Testis (tissue), 3 donors: ENCODE results near the gene DLX4. TPM values are rescaled to one million over a fixed set of nuclear protein-coding genes. Genes with fewer than 3 reads are reported as not detected.
A peak's percentile ranks its signal among the peaks of the same experiment; 100 is the strongest.

ENCODE experiments used
- DNase-seq: peaks from one replicate; pipeline ENCODE4 v3.0.0-alpha.2; 2019
- H3K27ac ChIP-seq, 2 donors: fragments of 200-600 bp; sonication (generic); one replicate each; pipeline ENCODE4 v1.5.1; 2019
- H3K27me3 ChIP-seq: fragments of 200-600 bp; sonication (generic); one replicate; pipeline ENCODE4 v1.5.1; 2019
- H3K36me3 ChIP-seq: fragments of 200-600 bp; sonication (generic); one replicate; pipeline ENCODE4 v1.5.1; 2017; ENCODE audit warnings: low read depth; ENCODE audit errors: missing control alignments
- H3K4me1 ChIP-seq: fragments of 200-600 bp; sonication (generic); one replicate; pipeline ENCODE4 v1.5.1; 2019
- H3K4me3 ChIP-seq, 2 donors: fragments of 200-600 bp; sonication (generic); one replicate each; pipeline ENCODE4 v1.5.1; 2017 to 2019
- H3K9me3 ChIP-seq: fragments of 200-600 bp; sonication (generic); one replicate; pipeline ENCODE4 v1.5.1; 2017
- POLR2A ChIP-seq: fragments of 450-650 bp; IDR thresholded peaks from one replicate; pipeline ENCODE4 v1.6.1; 2017; ENCODE audit warnings: antibody characterized with exemption, mild to moderate bottlenecking, moderate library complexity
- WGBS, 2 donors: methylation state at CpG; one replicate each; pipeline ENCODE4 v1.1.5; 2018; 5-methylcytosine and 5-hydroxymethylcytosine counted together
- intact Hi-C: fragments of 100-400 bp; cut with DNase I; formaldehyde crosslinking; loops from one replicate; pipeline ENCODE4 v1.15.1; 2023; ENCODE audit warnings: low total_unique reads
- polyA plus RNA-seq: library from polyadenylated mRNA; stranded (reverse); fragments of 350-450 nt; fragmentation: Illumina TruSeq; extraction: RNeasy Lipid Tissue Mini Kit (QIAGEN cat#74804); gene quantifications from one replicate; pipeline ENCODE4 v1.2.3, GENCODE V29; 2014; ENCODE audit warnings: low read depth, low replicate concordance; ENCODE audit not compliant: insufficient read depth
- total RNA-seq, 2 donors: library from RNA; depleted of rRNA; stranded (reverse); fragments of >200 nt; gene quantifications; one replicate each; pipeline ENCODE4 v1.2.3, GENCODE V29; 2016
- TF ChIP-seq, protein P1 (sequence below), 3 experiments: fragments of 450-650 bp in 2 of 3; fragments of 200-600 bp in 1 of 3; sonication (generic) in 1 of 3; IDR thresholded peaks; one replicate each; pipeline ENCODE4 v1.5.1; 2016 to 2019; ENCODE audit warnings: antibody characterized with exemption in 3 of 3, mild to moderate bottlenecking in 2 of 3, moderate library complexity in 1 of 3

Gene DLX4
- total and polyA plus RNA-seq, 3 donors from 2014 or later: 0.30 to 1.2 (median 0.37) TPM

DNA sequence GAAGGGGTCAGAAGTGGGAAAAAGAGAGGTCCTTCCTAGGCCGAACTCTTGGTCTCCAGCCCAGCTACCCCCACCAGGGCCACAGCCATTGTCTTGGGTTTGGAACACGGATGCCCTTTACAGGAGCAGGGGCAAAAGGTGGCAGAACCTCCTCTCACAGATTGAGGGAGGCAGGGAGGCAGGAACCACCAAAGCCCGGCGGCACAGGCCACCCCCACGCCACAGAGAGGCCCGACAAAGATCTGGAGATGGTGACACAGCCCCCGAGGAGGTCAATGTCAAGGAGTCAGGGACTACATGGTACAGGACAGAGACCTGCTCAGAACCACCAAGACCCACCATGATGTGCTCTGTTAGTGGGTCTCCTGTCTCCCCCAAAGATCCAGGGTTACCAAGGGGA, 44.4 kb upstream of the DLX4 start:
- no peak overlapping the region for H3K27ac ChIP-seq
- intact Hi-C loops: no loop called here
- DNase-seq: no peak
- no peaks in the 10 kb centered on the region for H3K4me1 ChIP-seq
- H3K27me3 ChIP-seq: no peaks in the 10 kb centered on the region
- no peaks in the 10 kb centered on the region for H3K36me3 ChIP-seq
- TF ChIP-seq, protein P1, sequence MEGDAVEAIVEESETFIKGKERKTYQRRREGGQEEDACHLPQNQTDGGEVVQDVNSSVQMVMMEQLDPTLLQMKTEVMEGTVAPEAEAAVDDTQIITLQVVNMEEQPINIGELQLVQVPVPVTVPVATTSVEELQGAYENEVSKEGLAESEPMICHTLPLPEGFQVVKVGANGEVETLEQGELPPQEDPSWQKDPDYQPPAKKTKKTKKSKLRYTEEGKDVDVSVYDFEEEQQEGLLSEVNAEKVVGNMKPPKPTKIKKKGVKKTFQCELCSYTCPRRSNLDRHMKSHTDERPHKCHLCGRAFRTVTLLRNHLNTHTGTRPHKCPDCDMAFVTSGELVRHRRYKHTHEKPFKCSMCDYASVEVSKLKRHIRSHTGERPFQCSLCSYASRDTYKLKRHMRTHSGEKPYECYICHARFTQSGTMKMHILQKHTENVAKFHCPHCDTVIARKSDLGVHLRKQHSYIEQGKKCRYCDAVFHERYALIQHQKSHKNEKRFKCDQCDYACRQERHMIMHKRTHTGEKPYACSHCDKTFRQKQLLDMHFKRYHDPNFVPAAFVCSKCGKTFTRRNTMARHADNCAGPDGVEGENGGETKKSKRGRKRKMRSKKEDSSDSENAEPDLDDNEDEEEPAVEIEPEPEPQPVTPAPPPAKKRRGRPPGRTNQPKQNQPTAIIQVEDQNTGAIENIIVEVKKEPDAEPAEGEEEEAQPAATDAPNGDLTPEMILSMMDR (IDR thresholded peaks at IDR 0.05): no peak
- no peak for TF ChIP-seq POLR2A
- 89 to 93% methylated on average over 7 of the region's 7 CpGs for WGBS, 2 donors
- no peak overlapping the region for H3K4me3 ChIP-seq
- no peaks in the 10 kb centered on the region for H3K9me3 ChIP-seq

DNA sequence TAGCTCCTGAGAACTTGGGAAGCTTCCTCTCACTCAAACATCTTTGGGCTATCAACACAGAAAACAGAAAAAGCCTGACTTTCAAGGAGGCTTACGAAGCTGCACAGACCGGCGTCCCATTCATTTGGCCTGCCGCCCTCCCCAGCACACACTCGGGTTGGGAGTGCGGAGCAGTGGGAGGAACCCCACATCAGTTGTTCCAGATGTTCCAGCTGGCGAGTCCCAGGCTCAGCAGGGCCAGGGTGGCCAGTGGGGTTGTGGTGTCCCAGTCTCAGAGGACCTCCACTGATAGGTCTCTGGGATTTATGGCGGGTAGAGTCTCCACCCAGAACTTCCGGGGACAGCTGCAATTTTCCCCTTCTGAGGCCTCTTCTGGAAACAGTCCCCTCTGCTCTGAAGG, 43.1 kb upstream of the DLX4 start:
- 60 to 63% methylated on average over 4 to 9 of the region's 9 CpGs for WGBS, 2 donors
- Histone ChIP-seq H3K36me3 (no peaks in the 10 kb centered on the region), H3K27ac (no peak overlapping the region), H3K9me3 (no peaks in the 10 kb centered on the region), H3K27me3 (no peaks in the 10 kb centered on the region), H3K4me3 (no peak overlapping the region), H3K4me1 (no peaks in the 10 kb centered on the region)
- DNase-seq: peak; percentile 22
- intact Hi-C loops: no loop called here
- TF ChIP-seq POLR2A: no peak
- TF ChIP-seq, protein P1 (IDR thresholded peaks at IDR 0.05): no peak

DNA sequence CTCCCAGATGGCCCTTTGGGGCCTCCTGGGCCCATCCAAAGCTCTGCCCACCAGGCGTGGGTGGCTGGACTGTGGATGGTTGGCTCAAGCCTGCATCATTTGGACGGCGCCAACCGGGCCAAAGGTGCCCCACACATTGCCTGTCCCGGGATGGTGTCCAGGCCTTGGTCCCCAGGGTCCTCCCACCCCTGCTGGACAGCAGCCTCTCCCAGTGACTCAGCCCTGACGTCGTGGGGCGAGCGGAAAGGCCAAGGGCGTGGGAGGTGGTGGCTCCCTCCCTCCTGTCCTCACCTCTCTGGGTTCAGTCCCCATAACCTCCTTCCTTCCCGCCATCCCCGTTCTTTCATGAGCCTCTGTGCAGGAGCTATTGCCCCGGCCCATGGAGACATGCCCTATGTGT, 42.1 kb upstream of the DLX4 start:
- H3K36me3 ChIP-seq: no peaks in the 10 kb centered on the region
- intact Hi-C loops: no loop called here
- no peak overlapping the region for H3K27ac ChIP-seq
- TF ChIP-seq POLR2A: no peak
- TF ChIP-seq, protein P1 (IDR thresholded peaks at IDR 0.05): no peak
- DNase-seq: no peak
- H3K27me3 ChIP-seq: no peaks in the 10 kb centered on the region
- H3K9me3 ChIP-seq: no peaks in the 10 kb centered on the region
- WGBS, 2 donors: 68 to 75% methylated on average over 10 to 13 of the region's 13 CpGs
- H3K4me1 ChIP-seq: no peaks in the 10 kb centered on the region
- no peak overlapping the region for H3K4me3 ChIP-seq

- Histone ChIP-seq H3K27ac (no peak overlapping the region), H3K27me3 (no peaks in the 10 kb centered on the region), H3K9me3 (no peaks in the 10 kb centered on the region), H3K4me1 (no peaks in the 10 kb centered on the region), H3K36me3 (no peaks in the 10 kb centered on the region), H3K4me3 (no peak overlapping the region)
- WGBS, 2 donors: 55 to 65% methylated on average over 7 to 10 of the region's 10 CpGs
- TF ChIP-seq POLR2A: no peak
- TF ChIP-seq, protein P1 (IDR thresholded peaks at IDR 0.05): no peak
- intact Hi-C loops: no loop called here
- DNase-seq: no peak
Observed at GRCh38 chr17:49928126-49928800, 40.7 kb upstream of the DLX4 start.
